ENCODE measurements around the gene TNKS1BP1.

- TF ChIP-seq CTCF (IDR thresholded peaks at IDR 0.05) (no peak), REST (IDR thresholded peaks at IDR 0.05; ENCODE audit: insufficient read depth in 1 of 2, low read depth in 2 of 2, low read length in 1 of 2) (no peak)
Measured at GRCh38 chr11:57306940-57307565, 17.7 kb downstream of the TNKS1BP1 start.
